HUES48 (cell line): Measurements from ENCODE around the gene SAMD1.
A peak's percentile ranks its signal among the peaks of the same experiment; 100 is the strongest.

ENCODE experiments used
- H3K27ac ChIP-seq: one replicate; pipeline ENCODE4 v1.7.0; 2013; ENCODE audit warnings: low read depth, low read length, inconsistent platforms
- H3K27me3 ChIP-seq: 2 replicates; pipeline ENCODE4 v1.6.1; 2013; ENCODE audit warnings: mild to moderate bottlenecking, low read length; ENCODE audit not compliant: control insufficient read depth, insufficient read depth
- H3K36me3 ChIP-seq: 2 replicates; pipeline ENCODE4 v1.6.1; 2013; ENCODE audit warnings: low read length; ENCODE audit not compliant: control insufficient read depth, insufficient read depth
- H3K4me1 ChIP-seq: 2 replicates; pipeline ENCODE4 v1.6.1; 2013; ENCODE audit warnings: mild to moderate bottlenecking, low read length; ENCODE audit not compliant: control insufficient read depth, insufficient read depth
- H3K4me3 ChIP-seq: 2 replicates; pipeline ENCODE4 v1.5.1; 2013; ENCODE audit warnings: mild to moderate bottlenecking, low read depth, low read length
- H3K9ac ChIP-seq: 2 replicates; pipeline ENCODE4 v1.6.1; 2013; ENCODE audit warnings: mild to moderate bottlenecking, low read depth, low read length, moderate library complexity
- H3K9me3 ChIP-seq: 2 replicates; pipeline ENCODE4 v1.6.1; 2013; ENCODE audit warnings: low read length; ENCODE audit not compliant: control insufficient read depth, insufficient read depth

SAMD1 gene

GRCh38 chr19:14112809-14113385 is 22.3 kb upstream of the SAMD1 start:
- Histone ChIP-seq H3K4me1 (peaks cover 23% of the 10 kb centered on the region), H3K9ac (no peak overlapping the region), H3K27ac (peak overlapping the region; percentile 34), H3K27me3 (no peaks in the 10 kb centered on the region), H3K4me3 (no peak overlapping the region), H3K36me3 (no peaks in the 10 kb centered on the region), H3K9me3 (no peaks in the 10 kb centered on the region)

- Histone ChIP-seq H3K4me3 (no peak overlapping the region), H3K4me1 (peaks cover 23% of the 10 kb centered on the region), H3K9ac (no peak overlapping the region), H3K36me3 (no peaks in the 10 kb centered on the region), H3K27ac (peak overlapping the region; percentile 34), H3K27me3 (no peaks in the 10 kb centered on the region), H3K9me3 (no peaks in the 10 kb centered on the region)
These were observed 21.7 kb upstream of the SAMD1 start for GRCh38 chr19:14112051-14112808.

GRCh38 chr19:14111486-14111885 is 20.9 kb upstream of the SAMD1 start:
- H3K9ac ChIP-seq, result no peak overlapping the region
- H3K27me3 ChIP-seq, result no peaks in the 10 kb centered on the region
- H3K36me3 ChIP-seq, result no peaks in the 10 kb centered on the region
- no peak overlapping the region for H3K4me3 ChIP-seq
- H3K4me1 ChIP-seq, result peaks cover 20% of the 10 kb centered on the region
- no peak overlapping the region for H3K27ac ChIP-seq
- H3K9me3 ChIP-seq, result no peaks in the 10 kb centered on the region

- Histone ChIP-seq H3K27me3 (no peaks in the 10 kb centered on the region), H3K36me3 (no peaks in the 10 kb centered on the region), H3K9ac (no peak overlapping the region), H3K27ac (no peak overlapping the region), H3K9me3 (no peaks in the 10 kb centered on the region), H3K4me1 (peaks cover 20% of the 10 kb centered on the region), H3K4me3 (no peak overlapping the region)
These were observed 20.1 kb upstream of the SAMD1 start for GRCh38 chr19:14110650-14111049.

- H3K27me3 ChIP-seq, result no peaks in the 10 kb centered on the region
- peaks cover 11% of the 10 kb centered on the region for H3K4me1 ChIP-seq
- H3K4me3 ChIP-seq, result no peak overlapping the region
- H3K9me3 ChIP-seq, result no peaks in the 10 kb centered on the region
- no peak overlapping the region for H3K9ac ChIP-seq
- no peak overlapping the region for H3K27ac ChIP-seq
- H3K36me3 ChIP-seq, result peaks cover under 1% of the 10 kb centered on the region; the same call in 1 of the 2 replicates
These were observed 17.3 kb upstream of the SAMD1 start for GRCh38 chr19:14107581-14108461.

- H3K4me1 ChIP-seq, result peaks cover 3% of the 10 kb centered on the region
- no peaks in the 10 kb centered on the region for H3K9me3 ChIP-seq
- H3K27ac ChIP-seq, result no peak overlapping the region
- no peaks in the 10 kb centered on the region for H3K27me3 ChIP-seq
- H3K4me3 ChIP-seq, result no peak overlapping the region
- peaks cover 9% of the 10 kb centered on the region for H3K36me3 ChIP-seq
- no peak overlapping the region for H3K9ac ChIP-seq
These were observed 16.3 kb upstream of the SAMD1 start for GRCh38 chr19:14106840-14107239.

- Histone ChIP-seq H3K27ac (no peak overlapping the region), H3K27me3 (no peaks in the 10 kb centered on the region), H3K9ac (no peak overlapping the region), H3K4me1 (no peaks in the 10 kb centered on the region), H3K36me3 (peaks cover 13% of the 10 kb centered on the region), H3K4me3 (no peak overlapping the region), H3K9me3 (no peaks in the 10 kb centered on the region)
These were observed 15.1 kb upstream of the SAMD1 start for GRCh38 chr19:14105680-14106079.

- Histone ChIP-seq H3K27me3 (no peaks in the 10 kb centered on the region), H3K4me3 (no peak overlapping the region), H3K9ac (no peak overlapping the region), H3K36me3 (peaks cover 19% of the 10 kb centered on the region), H3K4me1 (no peaks in the 10 kb centered on the region), H3K9me3 (no peaks in the 10 kb centered on the region), H3K27ac (no peak overlapping the region)
These were observed 12.8 kb upstream of the SAMD1 start for GRCh38 chr19:14103310-14103709.

GRCh38 chr19:14102756-14103155 is 12.2 kb upstream of the SAMD1 start:
- Histone ChIP-seq H3K27ac (no peak overlapping the region), H3K4me3 (no peak overlapping the region), H3K36me3 (peaks cover 19% of the 10 kb centered on the region), H3K9ac (no peak overlapping the region), H3K27me3 (no peaks in the 10 kb centered on the region), H3K9me3 (no peaks in the 10 kb centered on the region), H3K4me1 (no peaks in the 10 kb centered on the region)

- Histone ChIP-seq H3K4me1 (no peaks in the 10 kb centered on the region), H3K27ac (no peak overlapping the region), H3K9me3 (no peaks in the 10 kb centered on the region), H3K27me3 (no peaks in the 10 kb centered on the region), H3K4me3 (no peak overlapping the region), H3K9ac (no peak overlapping the region), H3K36me3 (peaks cover 19% of the 10 kb centered on the region)
These were observed 11.6 kb upstream of the SAMD1 start for GRCh38 chr19:14102102-14102696.
